WERI-Rb-1 (cell line): ENCODE data around the gene MYO1B.

ENCODE experiments used
- DNase-seq: peaks from one replicate; pipeline ENCODE4 v3.0.0-alpha.2; 2020
- H3K27ac ChIP-seq: fragments of 250-450 bp; sonication (Bioruptor Pico); 2 replicates; pipeline ENCODE4 v1.5.1; 2020; ENCODE audit warnings: mild to moderate bottlenecking, moderate library complexity
- H3K27me3 ChIP-seq: fragments of 250-450 bp; sonication (Bioruptor Pico); 2 replicates; pipeline ENCODE4 v1.5.1; 2021; ENCODE audit warnings: mild to moderate bottlenecking, low read depth, moderate library complexity; ENCODE audit not compliant: insufficient read depth, severe bottlenecking
- H3K36me3 ChIP-seq: fragments of 250-450 bp; sonication (Bioruptor Pico); 2 replicates; pipeline ENCODE4 v1.5.1; 2020; ENCODE audit warnings: mild to moderate bottlenecking, moderate library complexity
- H3K4me3 ChIP-seq: 2 replicates; pipeline ENCODE4 v1.5.1; 2011; ENCODE audit warnings: low read depth, mild to moderate bottlenecking, control low read depth, low read length
- H3K9me3 ChIP-seq: fragments of 250-450 bp; sonication (Bioruptor Pico); 2 replicates; pipeline ENCODE4 v1.5.1; 2021; ENCODE audit warnings: mild to moderate bottlenecking, moderate library complexity; ENCODE audit not compliant: severe bottlenecking
- TF ChIP-seq, protein P1 (sequence below): IDR thresholded peaks from 2 replicates; pipeline ENCODE4 v1.5.1; 2011; ENCODE audit warnings: low read depth, mild to moderate bottlenecking, control low read depth, inconsistent platforms, low read length

MYO1B gene

DNA sequence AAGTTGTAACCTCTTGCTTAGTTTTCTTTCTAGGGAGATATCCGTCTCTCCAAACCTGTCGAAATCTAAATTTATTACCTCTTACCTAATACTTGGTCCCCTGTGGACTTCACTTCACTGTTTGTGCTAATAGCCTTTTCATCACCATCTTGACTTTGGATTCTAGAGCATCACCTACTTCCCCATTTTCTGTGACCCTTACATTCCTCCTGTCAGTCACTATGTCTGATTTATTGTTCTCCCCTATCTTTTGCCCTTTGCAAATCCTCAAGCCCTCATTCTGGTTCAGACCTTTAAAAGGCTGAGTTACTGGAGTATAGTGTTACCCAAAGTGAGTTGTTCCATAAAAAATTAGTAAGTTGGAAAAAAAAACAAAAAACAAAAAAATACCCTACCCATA is 7.5 kb downstream of the MYO1B start:
- no peak for DNase-seq
- Histone ChIP-seq H3K27me3 (no peaks in the 10 kb centered on the region), H3K4me3 (no peak overlapping the region), H3K27ac (no peak overlapping the region), H3K36me3 (peaks cover 5% of the 10 kb centered on the region; the same call in 1 of the 2 replicates), H3K9me3 (no peaks in the 10 kb centered on the region)
- TF ChIP-seq, protein P1, sequence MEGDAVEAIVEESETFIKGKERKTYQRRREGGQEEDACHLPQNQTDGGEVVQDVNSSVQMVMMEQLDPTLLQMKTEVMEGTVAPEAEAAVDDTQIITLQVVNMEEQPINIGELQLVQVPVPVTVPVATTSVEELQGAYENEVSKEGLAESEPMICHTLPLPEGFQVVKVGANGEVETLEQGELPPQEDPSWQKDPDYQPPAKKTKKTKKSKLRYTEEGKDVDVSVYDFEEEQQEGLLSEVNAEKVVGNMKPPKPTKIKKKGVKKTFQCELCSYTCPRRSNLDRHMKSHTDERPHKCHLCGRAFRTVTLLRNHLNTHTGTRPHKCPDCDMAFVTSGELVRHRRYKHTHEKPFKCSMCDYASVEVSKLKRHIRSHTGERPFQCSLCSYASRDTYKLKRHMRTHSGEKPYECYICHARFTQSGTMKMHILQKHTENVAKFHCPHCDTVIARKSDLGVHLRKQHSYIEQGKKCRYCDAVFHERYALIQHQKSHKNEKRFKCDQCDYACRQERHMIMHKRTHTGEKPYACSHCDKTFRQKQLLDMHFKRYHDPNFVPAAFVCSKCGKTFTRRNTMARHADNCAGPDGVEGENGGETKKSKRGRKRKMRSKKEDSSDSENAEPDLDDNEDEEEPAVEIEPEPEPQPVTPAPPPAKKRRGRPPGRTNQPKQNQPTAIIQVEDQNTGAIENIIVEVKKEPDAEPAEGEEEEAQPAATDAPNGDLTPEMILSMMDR = no peak

DNA sequence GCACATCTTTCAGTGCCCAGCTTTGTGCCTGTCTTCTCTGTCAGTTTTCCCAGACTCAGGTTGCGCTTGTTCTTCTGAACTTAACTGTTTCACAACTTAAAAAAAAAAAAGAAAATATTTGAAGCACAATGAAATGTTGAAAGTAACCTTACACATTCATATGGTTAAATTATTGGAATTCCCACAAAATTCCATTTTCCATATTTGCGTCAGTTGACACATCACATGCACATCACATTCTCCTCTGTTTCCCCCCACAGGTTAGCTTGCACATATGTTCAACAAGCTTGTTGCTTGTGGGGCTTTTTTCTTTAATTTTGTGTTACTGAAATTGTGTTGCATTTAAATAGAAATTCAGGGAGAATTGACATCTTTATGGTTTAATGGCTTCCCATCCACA is 8.3 kb downstream of the MYO1B start:
- DNase-seq = no peak
- H3K36me3 ChIP-seq = no peaks in the 10 kb centered on the region
- H3K4me3 ChIP-seq = no peak overlapping the region
- H3K27ac ChIP-seq = no peak overlapping the region
- TF ChIP-seq, protein P1 = no peak
- H3K9me3 ChIP-seq = no peaks in the 10 kb centered on the region
- no peaks in the 10 kb centered on the region for H3K27me3 ChIP-seq

DNA sequence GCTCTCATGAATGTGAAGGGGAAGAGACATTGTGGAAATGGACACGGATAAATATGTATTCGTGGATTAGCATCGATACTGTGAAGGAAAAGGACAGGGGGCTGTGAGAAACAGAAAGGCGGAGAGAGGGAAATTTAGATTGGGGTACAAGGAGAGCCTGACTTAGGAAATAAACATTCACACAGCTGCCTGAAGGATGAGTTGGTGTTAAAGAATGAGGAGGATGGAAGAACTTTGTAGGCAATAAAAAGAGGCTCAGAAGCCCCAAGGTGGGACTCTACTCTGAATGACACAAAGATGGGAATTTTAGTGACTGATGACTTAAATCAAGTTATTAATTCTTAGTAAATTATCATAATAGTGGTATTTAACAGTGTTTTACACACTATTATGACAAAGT is 10.1 kb downstream of the MYO1B start:
- Histone ChIP-seq H3K9me3 (no peaks in the 10 kb centered on the region), H3K36me3 (no peaks in the 10 kb centered on the region), H3K4me3 (no peak overlapping the region), H3K27ac (no peak overlapping the region), H3K27me3 (no peaks in the 10 kb centered on the region)
- TF ChIP-seq, protein P1 = no peak
- no peak for DNase-seq

DNA sequence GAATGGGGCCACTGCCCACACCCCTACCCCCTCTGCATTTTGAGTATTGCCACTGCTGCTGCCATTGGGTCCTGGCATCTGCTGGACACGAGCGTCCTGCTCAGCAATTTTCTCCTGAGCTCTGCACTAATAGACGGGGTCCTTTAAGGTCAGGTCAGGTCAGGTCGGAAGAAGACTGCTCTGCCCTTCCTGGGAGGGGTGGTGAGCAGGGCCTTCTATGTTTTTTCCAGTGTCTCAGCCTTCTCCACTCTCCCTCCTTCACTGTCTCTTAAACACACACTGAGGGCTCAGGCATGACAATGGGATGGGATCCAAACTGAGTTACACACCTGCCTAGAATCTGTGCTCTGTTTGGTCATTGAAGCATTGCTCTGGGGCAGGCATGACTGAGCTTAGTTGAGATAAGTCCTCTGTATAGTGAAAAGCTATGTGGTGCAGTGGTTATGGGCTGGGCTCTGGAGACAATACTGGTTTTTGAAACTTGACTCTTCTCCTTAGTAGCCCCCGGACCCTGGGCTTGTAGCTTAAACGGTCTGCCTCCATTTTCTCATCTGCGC is 10.6 kb downstream of the MYO1B start:
- no peaks in the 10 kb centered on the region for H3K9me3 ChIP-seq
- no peaks in the 10 kb centered on the region for H3K27me3 ChIP-seq
- no peak overlapping the region for H3K4me3 ChIP-seq
- H3K27ac ChIP-seq = no peak overlapping the region
- TF ChIP-seq, protein P1 = no peak
- no peaks in the 10 kb centered on the region for H3K36me3 ChIP-seq
- DNase-seq = no peak

DNA sequence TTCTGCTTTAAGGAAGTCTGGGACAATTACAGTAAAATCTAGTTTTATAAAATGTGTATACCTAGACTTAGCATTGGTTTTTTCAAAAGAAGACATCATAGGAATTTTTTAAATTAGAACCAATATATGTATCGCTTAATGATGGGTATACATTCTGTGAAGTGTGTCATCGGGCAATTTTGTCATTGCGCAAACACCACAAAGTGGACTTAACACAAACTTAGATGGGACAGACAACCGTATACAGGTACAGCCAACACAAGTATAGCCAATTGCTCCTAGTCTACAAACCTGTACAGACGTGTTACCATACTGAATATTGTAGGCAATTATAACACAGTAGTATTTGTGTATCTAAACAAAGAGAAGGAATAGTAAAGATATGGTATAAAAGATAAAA is 12.7 kb downstream of the MYO1B start:
- DNase-seq = no peak
- Histone ChIP-seq H3K4me3 (no peak overlapping the region), H3K36me3 (no peaks in the 10 kb centered on the region), H3K27me3 (no peaks in the 10 kb centered on the region), H3K27ac (no peak overlapping the region), H3K9me3 (no peaks in the 10 kb centered on the region)
- TF ChIP-seq, protein P1 = no peak

DNA sequence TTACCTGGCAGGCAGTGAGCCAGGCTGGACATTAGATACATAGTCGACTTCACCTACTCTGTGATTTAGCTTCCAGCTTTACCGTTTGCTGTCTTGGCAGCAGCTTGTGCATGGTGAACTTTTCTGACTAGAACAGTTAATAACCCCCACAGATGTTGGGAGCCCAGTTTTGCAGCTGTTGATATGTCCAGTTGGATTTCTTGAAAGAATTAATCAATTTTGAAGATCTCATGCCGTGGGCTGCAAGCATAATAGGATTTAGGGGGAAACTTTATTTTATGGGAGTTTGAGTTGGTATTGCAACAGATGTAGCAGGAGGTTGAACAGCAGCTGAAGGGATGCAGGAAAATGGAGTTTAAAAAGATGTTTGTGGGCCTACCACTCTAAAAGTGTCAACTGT is 13.8 kb downstream of the MYO1B start:
- Histone ChIP-seq H3K9me3 (no peaks in the 10 kb centered on the region), H3K36me3 (no peaks in the 10 kb centered on the region), H3K4me3 (no peak overlapping the region), H3K27ac (no peak overlapping the region), H3K27me3 (no peaks in the 10 kb centered on the region)
- TF ChIP-seq, protein P1 = no peak
- DNase-seq = no peak
